Myometrial cell (primary cell): ENCODE data around the gene DNAJA1. TPM values are rescaled to one million over a fixed set of nuclear protein-coding genes. Genes with fewer than 3 reads are reported as not detected.

Experiments
- total RNA-seq: library from RNA; depleted of rRNA; stranded (reverse); fragments of >200 nt; gene quantifications from 2 replicates; pipeline ENCODE4 v1.2.3, GENCODE V29; 2015

DNAJA1 gene
- total RNA-seq, result 82.7 and 92.0 TPM in 2 replicates

GRCh38 chr9:33024966-33025571 is at the start of gene DNAJA1:
Gene DNAJA1 (plus strand): TSS chr9:33025273. CDS start chr9:33026485, 1,212 bp downstream.

GRCh38 chr9:33076046-33077004 is 51.3 kb downstream of the DNAJA1 start, which contains the start of gene SMU1:
Gene SMU1 (minus strand): TSS chr9:33076674. CDS start chr9:33076608, 66 bp downstream.

Other genes starting within 250 kb of the DNAJA1 start
- not detected in 2 replicates for gene TMEM215, start 241.7 kb upstream of the DNAJA1 start, total RNA-seq
- 32.8 and 45.8 TPM in 2 replicates for gene APTX, start 23.6 kb upstream of the DNAJA1 start, total RNA-seq
- gene SMU1, start 51.4 kb downstream of the DNAJA1 start, total RNA-seq, result 16.4 and 20.9 TPM in 2 replicates
- gene B4GALT1, start 142.1 kb downstream of the DNAJA1 start, total RNA-seq, result 45.8 and 49.4 TPM in 2 replicates
- gene SPINK4, start 214.9 kb downstream of the DNAJA1 start, total RNA-seq, result not detected in 2 replicates
- gene BAG1, start 239.4 kb downstream of the DNAJA1 start, total RNA-seq, result 10.4 and 16.8 TPM in 2 replicates
- 57.6 and 58.5 TPM in 2 replicates for gene CHMP5, start 239.8 kb downstream of the DNAJA1 start, total RNA-seq